Measurements from ENCODE around the gene SLC27A4.

SLC27A4 gene

GRCh38 chr9:128340691-128341434 is 536 bp downstream of the SLC27A4 start:
- H3K4me3 ChIP-seq (replicated peaks; ENCODE audit: low read depth, low read length) = peak overlapping the region; percentile 85
- DNase-seq (ENCODE audit: extremely low read depth, low read depth) = no peak
- TF ChIP-seq CTCF (IDR thresholded peaks at IDR 0.05; ENCODE audit: low read depth, low read length, missing control alignments) = no peak

- peak overlapping the region; percentile 85 for H3K4me3 ChIP-seq (replicated peaks; ENCODE audit: low read depth, low read length)
- no peak for DNase-seq (ENCODE audit: extremely low read depth, low read depth)
- TF ChIP-seq CTCF (IDR thresholded peaks at IDR 0.05; ENCODE audit: low read depth, low read length, missing control alignments) = peak; percentile 54
Observed at GRCh38 chr9:128341435-128341849, 1.1 kb downstream of the SLC27A4 start.

- DNase-seq (ENCODE audit: extremely low read depth, low read depth) = no peak
- no peak for TF ChIP-seq CTCF (IDR thresholded peaks at IDR 0.05; ENCODE audit: low read depth, low read length, missing control alignments)
- no peak overlapping the region for H3K4me3 ChIP-seq (replicated peaks; ENCODE audit: low read depth, low read length)
Observed at GRCh38 chr9:128342971-128343680, 2.8 kb downstream of the SLC27A4 start.

- H3K4me3 ChIP-seq (replicated peaks; ENCODE audit: low read depth, low read length) = no peak overlapping the region
- TF ChIP-seq CTCF (IDR thresholded peaks at IDR 0.05; ENCODE audit: low read depth, low read length, missing control alignments) = no peak
- no peak for DNase-seq (ENCODE audit: extremely low read depth, low read depth)
Observed at GRCh38 chr9:128343855-128344254, 3.5 kb downstream of the SLC27A4 start.

GRCh38 chr9:128344931-128345605 is 4.7 kb downstream of the SLC27A4 start:
- no peak for DNase-seq (ENCODE audit: extremely low read depth, low read depth)
- no peak for TF ChIP-seq CTCF (IDR thresholded peaks at IDR 0.05; ENCODE audit: low read depth, low read length, missing control alignments)

GRCh38 chr9:128349125-128349524 is 8.8 kb downstream of the SLC27A4 start:
- no peak overlapping the region for H3K4me3 ChIP-seq (replicated peaks; ENCODE audit: low read depth, low read length)
- DNase-seq (ENCODE audit: extremely low read depth, low read depth) = no peak
- TF ChIP-seq CTCF (IDR thresholded peaks at IDR 0.05; ENCODE audit: low read depth, low read length, missing control alignments) = no peak

More at GRCh38 chr9:128344931-128345605, 4.7 kb downstream of the SLC27A4 start:
- H3K4me3 ChIP-seq (replicated peaks; ENCODE audit: low read depth, low read length) = no peak overlapping the region
